GM06990 (cell line): Measurements from ENCODE around the gene PITPNM3.

Experiments used
- DNase-seq: peaks from one replicate; pipeline ENCODE4 v3.0.0-alpha.2; 2011; ENCODE audit not compliant: insufficient read length; ENCODE audit errors: extremely low read depth
- H3K27me3 ChIP-seq: replicated peaks from 2 replicates; pipeline ENCODE4 v1.6.0; 2011; ENCODE audit warnings: low read length; ENCODE audit not compliant: control insufficient read depth, insufficient read depth
- H3K36me3 ChIP-seq: 2 replicates; pipeline ENCODE4 v1.5.1; 2011; ENCODE audit warnings: low read length; ENCODE audit not compliant: control insufficient read depth, insufficient read depth
- H3K4me3 ChIP-seq: replicated peaks from 2 replicates; pipeline ENCODE4 v1.5.1; 2011; ENCODE audit warnings: low read depth, mild to moderate bottlenecking, control low read depth, low read length
- CTCF ChIP-seq: IDR thresholded peaks from 2 replicates; pipeline ENCODE4 v1.5.1; 2011; ENCODE audit warnings: low read length, control low read depth, mild to moderate bottlenecking, inconsistent platforms; ENCODE audit not compliant: insufficient read depth, poor library complexity, severe bottlenecking

Gene PITPNM3

GRCh38 chr17:6478486-6478885 is 77.9 kb downstream of the PITPNM3 start:
- no peak for TF ChIP-seq CTCF
- no peak for DNase-seq
- H3K27me3 ChIP-seq = no peaks in the 10 kb centered on the region; the same call in 1 of the 2 replicates

GRCh38 chr17:6477831-6478383 is 78.4 kb downstream of the PITPNM3 start:
- no peaks in the 10 kb centered on the region for H3K27me3 ChIP-seq
- TF ChIP-seq CTCF = no peak

More at GRCh38 chr17:6478486-6478885, 77.9 kb downstream of the PITPNM3 start:
- Histone ChIP-seq H3K4me3 (no peak overlapping the region), H3K36me3 (no peaks in the 10 kb centered on the region)

GRCh38 chr17:6476810-6477179 is 79.6 kb downstream of the PITPNM3 start:
- no peaks in the 10 kb centered on the region for H3K27me3 ChIP-seq
- DNase-seq = no peak
- no peaks in the 10 kb centered on the region for H3K36me3 ChIP-seq
- no peak overlapping the region for H3K4me3 ChIP-seq
- no peak for TF ChIP-seq CTCF

More at GRCh38 chr17:6477831-6478383, 78.4 kb downstream of the PITPNM3 start:
- Histone ChIP-seq H3K4me3 (no peak overlapping the region), H3K36me3 (no peaks in the 10 kb centered on the region)
- no peak for DNase-seq

DNA sequence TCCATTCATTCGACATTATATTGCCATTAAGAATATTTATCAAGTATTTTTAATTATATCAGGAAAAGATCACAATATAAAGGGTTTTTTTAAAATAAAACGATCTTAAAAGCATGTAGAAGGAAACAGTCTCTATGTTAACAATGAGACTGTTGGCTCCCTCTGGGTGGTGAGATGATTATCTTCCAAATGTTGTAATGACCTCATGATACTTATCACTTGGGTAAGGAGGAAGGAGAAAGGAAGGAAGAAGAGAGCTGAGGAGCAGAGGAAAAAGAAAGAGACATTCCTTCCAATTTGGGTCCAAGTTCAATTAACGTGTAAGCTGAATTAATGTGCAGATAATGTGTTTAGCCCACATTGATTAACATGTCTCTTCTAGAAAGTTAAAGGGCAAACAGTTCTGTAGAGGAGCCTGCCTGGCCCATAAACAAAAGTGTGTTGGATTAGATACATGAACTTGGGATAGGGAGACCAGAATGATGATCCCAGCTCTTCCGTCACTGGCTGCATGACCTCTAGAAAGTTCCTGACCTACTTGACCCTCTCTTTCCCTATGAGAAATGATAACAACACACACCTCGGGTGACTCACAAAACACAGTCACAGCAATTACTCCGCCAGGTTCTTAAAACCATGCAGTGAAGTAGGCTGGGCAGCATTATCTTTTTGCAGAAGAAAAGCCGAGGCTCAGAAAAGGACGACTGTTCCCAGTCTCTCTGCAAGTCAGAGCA is 80.1 kb downstream of the PITPNM3 start:
- no peak for DNase-seq
- TF ChIP-seq CTCF = no peak
- Histone ChIP-seq H3K36me3 (no peaks in the 10 kb centered on the region), H3K27me3 (no peaks in the 10 kb centered on the region), H3K4me3 (no peak overlapping the region)

- no peak for TF ChIP-seq CTCF
- H3K27me3 ChIP-seq = no peaks in the 10 kb centered on the region
- no peak overlapping the region for H3K4me3 ChIP-seq
- DNase-seq = no peak
- no peaks in the 10 kb centered on the region for H3K36me3 ChIP-seq
These were observed 80.9 kb downstream of the PITPNM3 start for GRCh38 chr17:6475411-6475810.
